ES-I3 (cell line): ENCODE measurements around the gene SLC45A3.

Experiments used
- H3K36me3 ChIP-seq: 2 replicates; pipeline ENCODE4 v1.6.1; 2013; ENCODE audit warnings: mild to moderate bottlenecking, low read length, control low read depth, moderate library complexity; ENCODE audit not compliant: insufficient read depth
- H3K4me1 ChIP-seq: 2 replicates; pipeline ENCODE4 v1.6.1; 2013; ENCODE audit warnings: mild to moderate bottlenecking, control low read depth, low read length; ENCODE audit not compliant: insufficient read depth
- H3K9ac ChIP-seq: 2 replicates; pipeline ENCODE4 v1.6.1; 2013; ENCODE audit warnings: low read depth, mild to moderate bottlenecking, low read length, moderate library complexity
- H3K9me3 ChIP-seq: 2 replicates; pipeline ENCODE4 v1.6.1; 2013; ENCODE audit warnings: mild to moderate bottlenecking, low read length, moderate library complexity; ENCODE audit not compliant: control insufficient read depth, insufficient read depth

The SLC45A3 gene

DNA sequence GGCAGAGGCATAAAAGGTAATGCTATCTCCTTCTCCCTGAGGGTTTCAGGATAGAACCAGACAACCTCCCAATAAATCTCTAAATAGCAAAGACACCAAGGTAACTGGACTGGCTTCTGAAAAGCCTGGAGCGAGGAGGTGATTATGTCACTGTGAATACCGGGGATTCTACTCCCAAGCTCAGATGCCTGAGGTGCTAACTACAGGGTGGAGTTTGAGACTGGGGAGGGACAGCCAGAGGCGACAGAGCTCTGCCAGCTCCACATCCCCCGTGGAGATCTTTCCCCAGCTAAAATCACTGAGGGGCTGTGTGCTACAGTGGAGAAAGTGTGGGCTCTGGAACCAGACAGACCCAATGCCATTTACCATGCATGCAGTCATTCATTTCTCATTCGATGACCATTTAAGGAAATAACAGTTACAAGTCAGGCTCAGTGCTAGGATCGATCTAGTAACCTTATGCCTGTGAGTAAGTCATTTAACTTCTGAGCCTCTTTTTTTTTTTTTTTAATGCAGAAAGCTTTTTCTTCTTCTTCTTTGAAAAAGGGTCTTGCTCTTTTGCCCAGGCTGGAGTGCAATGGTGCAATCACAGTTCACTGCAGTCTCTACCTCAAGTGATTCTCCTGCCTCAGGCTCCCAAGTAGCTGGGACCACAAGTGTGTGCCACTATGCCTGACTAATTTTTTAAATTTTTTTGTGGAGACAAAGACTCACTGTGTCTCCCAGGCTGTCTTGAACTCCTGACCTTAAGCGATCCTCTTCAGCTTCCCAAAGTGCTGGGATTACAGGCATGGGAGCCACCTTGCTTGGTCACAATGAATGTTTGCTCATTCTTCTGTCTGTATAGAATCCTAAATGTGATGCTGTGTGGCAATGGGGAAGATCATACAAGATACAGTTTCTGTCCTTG lies 8.1 kb upstream of the SLC45A3 start:
- Histone ChIP-seq H3K9me3 (no peaks in the 10 kb centered on the region), H3K9ac (no peak overlapping the region), H3K36me3 (no peaks in the 10 kb centered on the region), H3K4me1 (peaks cover 30% of the 10 kb centered on the region)

GRCh38 chr1:205687242-205687641 lies 6.9 kb upstream of the SLC45A3 start:
- H3K36me3 ChIP-seq = no peaks in the 10 kb centered on the region
- H3K4me1 ChIP-seq = peaks cover 28% of the 10 kb centered on the region
- H3K9ac ChIP-seq = no peak overlapping the region
- H3K9me3 ChIP-seq = no peaks in the 10 kb centered on the region

DNA sequence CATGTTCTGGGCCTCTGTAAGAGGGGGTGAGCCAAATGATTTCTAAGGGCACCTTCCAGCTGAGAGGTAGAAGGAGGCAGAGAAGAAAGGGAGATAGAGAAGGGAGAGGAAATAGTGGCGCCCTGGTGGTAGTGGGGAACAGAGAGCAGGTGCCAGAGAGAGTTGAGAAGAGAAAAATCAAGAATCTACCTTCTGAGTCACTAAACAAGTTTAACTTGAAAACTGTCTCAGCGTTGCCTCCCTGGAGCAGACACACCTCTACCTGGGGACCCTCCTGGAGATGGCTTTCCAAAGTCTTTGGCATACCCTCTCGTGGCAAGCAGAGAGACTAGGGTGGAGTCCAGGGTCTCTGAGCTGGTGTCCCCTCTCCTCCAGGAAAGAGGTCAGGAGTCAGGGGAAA lies 1.1 kb upstream of the SLC45A3 start:
- Histone ChIP-seq H3K36me3 (no peaks in the 10 kb centered on the region), H3K4me1 (peaks cover 21% of the 10 kb centered on the region), H3K9ac (no peak overlapping the region), H3K9me3 (no peaks in the 10 kb centered on the region)

- H3K36me3 ChIP-seq = no peaks in the 10 kb centered on the region
- peaks cover 21% of the 10 kb centered on the region for H3K4me1 ChIP-seq
- no peaks in the 10 kb centered on the region for H3K9me3 ChIP-seq
- H3K9ac ChIP-seq = peak overlapping the region; percentile 94; the same call in 1 of the 2 replicates
Measured at GRCh38 chr1:205678286-205679111, 1.8 kb downstream of the SLC45A3 start.

DNA sequence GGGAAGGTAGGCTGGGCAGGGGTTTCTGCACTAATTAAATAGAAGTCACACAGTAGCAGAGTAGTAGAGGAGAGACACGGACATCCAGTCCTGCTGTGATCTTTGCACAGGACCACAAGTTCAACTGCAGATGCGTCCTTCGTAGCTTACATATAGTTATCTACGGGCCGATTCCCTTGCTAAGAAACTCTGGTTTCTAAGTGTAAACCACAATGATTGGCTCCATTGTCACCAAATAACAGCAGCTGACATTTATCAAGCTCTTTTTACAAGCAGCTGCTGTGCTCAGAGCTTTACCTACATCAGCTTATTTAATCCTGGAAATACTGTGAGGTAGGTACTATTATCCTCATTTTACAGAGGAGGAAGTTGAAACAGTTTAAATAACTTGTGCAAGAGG lies 3.1 kb downstream of the SLC45A3 start:
- no peak overlapping the region for H3K9ac ChIP-seq

DNA sequence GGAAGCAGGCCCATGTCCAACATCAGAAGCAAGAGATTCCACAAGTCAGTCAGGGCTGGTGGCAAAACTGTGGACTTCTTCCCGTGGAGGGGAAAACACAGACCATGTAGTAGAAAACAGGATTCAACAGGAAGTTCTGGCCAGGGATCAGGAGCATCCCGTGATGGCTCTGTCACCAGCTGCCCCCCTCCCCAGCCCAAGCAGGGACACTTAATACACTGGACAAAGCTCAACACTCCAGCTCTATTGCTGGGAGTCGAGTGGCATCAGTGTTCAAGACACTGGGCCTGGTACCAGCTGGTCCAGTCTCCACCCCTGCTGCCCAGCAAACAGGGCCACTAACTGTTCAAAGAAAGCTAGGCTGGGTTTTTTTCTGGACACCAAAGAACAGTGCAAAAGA lies 3.7 kb downstream of the SLC45A3 start:
- no peaks in the 10 kb centered on the region for H3K9me3 ChIP-seq
- no peaks in the 10 kb centered on the region for H3K36me3 ChIP-seq
- peaks cover 30% of the 10 kb centered on the region for H3K4me1 ChIP-seq
- no peak overlapping the region for H3K9ac ChIP-seq

More for the DNA sequence above, 3.1 kb downstream of the SLC45A3 start:
- Histone ChIP-seq H3K4me1 (peaks cover 26% of the 10 kb centered on the region), H3K9me3 (no peaks in the 10 kb centered on the region), H3K36me3 (no peaks in the 10 kb centered on the region)

- Histone ChIP-seq H3K36me3 (no peaks in the 10 kb centered on the region), H3K9me3 (no peaks in the 10 kb centered on the region), H3K4me1 (peaks cover 30% of the 10 kb centered on the region), H3K9ac (no peak overlapping the region)
Measured at GRCh38 chr1:205676002-205676401, 4.3 kb downstream of the SLC45A3 start.

GRCh38 chr1:205675247-205675646 lies 5.1 kb downstream of the SLC45A3 start:
- peaks cover 33% of the 10 kb centered on the region for H3K4me1 ChIP-seq
- H3K36me3 ChIP-seq = no peaks in the 10 kb centered on the region
- H3K9ac ChIP-seq = no peak overlapping the region
- no peaks in the 10 kb centered on the region for H3K9me3 ChIP-seq

DNA sequence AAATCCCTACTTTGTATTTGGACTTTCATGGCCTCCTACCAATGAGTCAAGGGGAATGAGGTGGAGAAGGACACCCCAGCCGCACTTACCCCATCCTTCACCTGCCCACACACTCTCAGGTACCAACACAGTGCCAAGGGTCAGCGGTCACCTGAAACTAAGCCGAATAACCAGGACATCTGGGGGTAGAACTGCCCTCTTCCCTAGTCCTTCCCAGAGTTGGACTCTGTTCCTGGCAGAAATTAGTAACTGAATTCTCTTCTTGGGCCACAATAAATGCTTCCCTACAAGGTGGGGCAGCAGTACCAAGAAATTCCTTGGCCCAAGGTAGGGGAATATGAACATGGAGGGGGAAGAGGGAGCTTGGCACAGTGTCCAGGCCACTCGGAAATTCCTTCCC lies 7.3 kb downstream of the SLC45A3 start:
- H3K36me3 ChIP-seq = no peaks in the 10 kb centered on the region
- no peaks in the 10 kb centered on the region for H3K9me3 ChIP-seq
- peaks cover 47% of the 10 kb centered on the region for H3K4me1 ChIP-seq
- no peak overlapping the region for H3K9ac ChIP-seq

- Histone ChIP-seq H3K36me3 (no peaks in the 10 kb centered on the region), H3K9me3 (no peaks in the 10 kb centered on the region), H3K4me1 (peaks cover 47% of the 10 kb centered on the region), H3K9ac (no peak overlapping the region)
Measured at GRCh38 chr1:205672395-205672889, 7.9 kb downstream of the SLC45A3 start.

DNA sequence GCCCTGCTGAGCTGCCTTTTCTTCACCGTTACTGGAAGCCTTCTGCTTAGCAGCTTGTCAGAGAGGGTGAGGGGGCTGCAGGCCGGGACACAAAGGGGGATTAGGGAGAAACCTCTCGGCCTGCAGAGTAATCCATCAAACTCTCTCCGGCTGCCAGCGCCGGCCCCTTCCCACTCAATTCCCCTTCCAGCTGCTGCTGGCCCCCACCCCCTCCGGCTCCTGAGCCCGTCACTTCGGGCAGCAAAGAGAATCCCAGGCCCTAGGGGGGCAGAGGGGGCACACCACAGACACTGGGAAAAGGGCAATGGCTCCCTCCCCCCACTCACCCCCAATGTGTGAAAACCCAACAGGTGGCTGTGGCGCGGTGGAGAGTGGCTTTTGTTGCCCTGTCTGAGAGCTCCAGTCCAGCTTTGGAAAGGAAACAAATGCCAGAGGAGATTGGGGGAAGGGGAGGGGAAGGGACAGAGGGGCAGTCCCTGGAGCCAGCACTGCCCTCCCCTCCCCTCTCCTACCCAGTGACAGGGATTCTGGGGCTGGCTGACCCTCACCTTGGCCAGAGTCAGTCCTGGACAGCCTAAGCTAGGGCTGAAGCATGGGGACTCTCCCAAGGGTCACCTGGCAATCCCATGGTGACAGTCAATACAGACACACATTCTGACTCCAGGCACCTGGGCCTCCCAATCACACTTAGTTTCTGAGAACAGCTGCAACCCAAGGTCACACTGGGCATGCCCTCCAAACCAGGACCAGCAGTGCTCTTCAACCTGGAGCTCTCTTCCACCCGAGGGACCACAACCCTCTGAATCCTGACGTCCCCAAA lies 9.5 kb downstream of the SLC45A3 start:
- Histone ChIP-seq H3K4me1 (peaks cover 50% of the 10 kb centered on the region), H3K36me3 (no peaks in the 10 kb centered on the region), H3K9ac (peak overlapping the region; percentile 29), H3K9me3 (no peaks in the 10 kb centered on the region)

GRCh38 chr1:205670150-205670446 lies 10.2 kb downstream of the SLC45A3 start:
- Histone ChIP-seq H3K4me1 (peaks cover 55% of the 10 kb centered on the region), H3K9ac (0 out of 2 replicates have a peak overlapping the region, but pooled peaks have one; percentile 29), H3K36me3 (no peaks in the 10 kb centered on the region), H3K9me3 (no peaks in the 10 kb centered on the region)

DNA sequence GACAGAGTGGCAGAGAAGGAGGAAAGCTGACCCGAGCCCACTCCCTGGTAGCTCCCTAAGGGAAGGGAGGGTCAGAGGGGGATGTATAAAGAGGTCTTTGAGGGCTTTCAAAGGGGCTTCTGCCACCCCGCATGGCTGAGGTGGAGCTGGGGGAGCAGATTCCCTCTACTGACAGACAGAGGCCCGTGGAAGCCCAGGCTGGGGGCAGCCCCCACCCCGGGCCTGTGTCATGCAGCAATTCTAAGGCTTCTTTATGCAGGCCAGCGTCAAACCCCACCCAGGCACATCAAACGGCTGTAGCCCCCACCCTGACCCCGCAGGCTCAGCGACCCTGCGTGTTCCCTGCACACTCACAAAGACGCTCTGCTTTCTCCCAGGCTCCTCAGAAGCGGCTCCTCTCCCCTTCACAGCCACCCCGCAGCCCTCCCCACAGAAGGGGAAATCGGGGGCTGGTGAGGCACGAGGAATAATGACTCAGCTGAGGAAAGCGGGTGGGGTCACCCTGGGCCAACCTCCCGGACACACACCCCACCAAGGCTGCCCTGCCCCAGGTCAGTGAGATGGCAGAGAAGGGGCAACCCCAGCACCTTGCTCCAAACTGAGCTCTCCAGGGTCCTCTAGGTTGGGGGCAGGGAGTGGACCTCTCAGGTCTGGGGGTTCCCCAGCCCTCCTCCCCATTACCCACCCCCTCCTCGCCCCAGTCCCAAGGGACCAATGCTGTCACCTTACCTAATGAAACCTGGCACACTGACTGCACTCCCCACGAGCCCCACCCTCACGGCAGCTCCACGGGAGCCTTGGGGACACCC lies 10.8 kb downstream of the SLC45A3 start:
- no peaks in the 10 kb centered on the region for H3K9me3 ChIP-seq
- H3K4me1 ChIP-seq = peaks cover 55% of the 10 kb centered on the region
- peak overlapping the region; percentile 29; the same call in 1 of the 2 replicates for H3K9ac ChIP-seq
- H3K36me3 ChIP-seq = no peaks in the 10 kb centered on the region
